Hippocampal formation (tissue), 2 donors: ENCODE data around the gene CPED1.
"Not testable (repeated sequence)": the region's sequence is repeated elsewhere in the genome, so short reads cannot be mapped to it uniquely, and the experiment has no call there.

ENCODE experiments used
- DNase-seq, 2 donors: peaks; one replicate each; lab custom pipeline; 2025; lab: John Stamatoyannopoulos, UW

CPED1 gene

DNA sequence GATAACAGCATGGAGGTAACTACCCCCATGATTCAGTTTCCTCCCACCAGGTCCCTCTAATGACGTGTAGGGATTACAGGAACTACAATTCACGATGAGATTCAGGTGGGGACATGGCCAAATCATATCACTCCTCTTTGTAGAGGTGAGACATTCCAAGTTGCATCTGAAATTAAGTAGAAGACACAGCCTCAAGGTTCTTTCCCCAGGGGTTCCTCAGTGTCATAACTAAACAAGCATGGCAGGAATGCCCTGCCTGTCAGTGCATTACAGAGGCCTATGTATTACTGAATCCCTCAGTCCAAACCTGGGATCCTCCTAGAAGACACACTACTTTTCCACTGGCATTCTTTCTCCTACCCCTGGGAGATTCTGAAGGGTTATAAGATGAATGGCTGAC, 297.7 kb downstream of the CPED1 start:
- DNase-seq = no peak

- no peak for DNase-seq
Observed at GRCh38 chr7:121286742-121287734, 298.5 kb downstream of the CPED1 start.

DNA sequence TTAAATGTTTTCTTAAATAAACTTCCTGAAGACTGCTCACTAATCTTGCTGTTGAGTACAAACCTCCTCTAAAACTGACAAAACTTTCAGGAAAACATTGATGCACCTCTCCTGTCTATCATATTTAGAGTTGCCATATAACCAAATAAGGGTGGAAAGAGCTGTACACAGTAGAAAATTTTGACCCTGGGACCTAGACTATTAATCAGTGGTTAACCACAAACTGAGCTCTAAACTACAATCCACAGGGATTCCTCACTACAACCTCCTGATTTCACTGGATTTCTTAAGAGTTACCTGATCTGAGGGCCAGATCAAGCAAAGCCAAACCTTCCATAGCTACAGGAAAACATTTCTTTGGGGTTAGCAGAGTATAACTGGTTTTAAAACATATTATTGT, 300.4 kb downstream of the CPED1 start:
- no peak for DNase-seq

DNA sequence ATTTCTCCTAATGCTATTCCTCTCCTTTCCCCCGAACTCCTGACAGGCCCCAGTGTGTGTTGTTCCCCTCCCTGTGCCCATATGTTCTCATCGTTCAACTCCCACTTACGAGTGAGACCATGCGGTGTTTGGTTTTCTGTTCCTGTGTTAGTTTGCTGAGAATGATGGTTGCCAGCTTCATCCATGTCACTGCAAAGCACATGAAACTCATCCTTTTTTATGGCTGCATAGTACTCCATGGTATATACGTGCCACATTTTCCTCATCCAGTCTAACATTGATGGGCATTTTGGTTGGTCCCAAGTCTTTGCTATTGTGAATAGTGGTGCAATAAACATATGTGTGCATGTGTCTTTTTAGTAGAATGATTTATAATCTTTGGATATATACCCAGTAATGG, 301.4 kb downstream of the CPED1 start:
- DNase-seq = not testable (repeated sequence)

GRCh38 chr7:121294448-121294992, 306.0 kb downstream of the CPED1 start:
- no peak for DNase-seq

DNA sequence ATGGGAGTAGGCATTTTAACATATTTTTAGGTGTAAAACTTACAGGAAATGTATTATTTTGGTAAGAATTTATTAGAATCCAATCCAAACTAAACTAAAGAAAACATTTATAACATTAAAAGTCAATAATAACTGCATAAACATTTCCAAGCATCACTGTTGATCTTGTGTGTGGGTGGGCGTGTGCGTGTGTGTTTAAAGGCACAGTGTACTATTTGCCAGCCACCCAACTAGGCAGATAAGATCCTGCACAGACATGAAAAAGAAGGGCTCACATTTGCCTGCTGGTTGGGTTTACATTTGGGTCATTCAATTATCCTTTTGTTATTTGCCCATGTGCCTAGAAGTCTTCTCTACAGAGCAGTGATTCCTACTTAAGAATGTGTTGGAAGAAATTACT, 309.3 kb downstream of the CPED1 start:
- DNase-seq = no peak

GRCh38 chr7:121298831-121299239, 310.3 kb downstream of the CPED1 start:
- DNase-seq = no peak

GRCh38 chr7:121300685-121301420, 312.3 kb downstream of the CPED1 start:
- no peak for DNase-seq

DNA sequence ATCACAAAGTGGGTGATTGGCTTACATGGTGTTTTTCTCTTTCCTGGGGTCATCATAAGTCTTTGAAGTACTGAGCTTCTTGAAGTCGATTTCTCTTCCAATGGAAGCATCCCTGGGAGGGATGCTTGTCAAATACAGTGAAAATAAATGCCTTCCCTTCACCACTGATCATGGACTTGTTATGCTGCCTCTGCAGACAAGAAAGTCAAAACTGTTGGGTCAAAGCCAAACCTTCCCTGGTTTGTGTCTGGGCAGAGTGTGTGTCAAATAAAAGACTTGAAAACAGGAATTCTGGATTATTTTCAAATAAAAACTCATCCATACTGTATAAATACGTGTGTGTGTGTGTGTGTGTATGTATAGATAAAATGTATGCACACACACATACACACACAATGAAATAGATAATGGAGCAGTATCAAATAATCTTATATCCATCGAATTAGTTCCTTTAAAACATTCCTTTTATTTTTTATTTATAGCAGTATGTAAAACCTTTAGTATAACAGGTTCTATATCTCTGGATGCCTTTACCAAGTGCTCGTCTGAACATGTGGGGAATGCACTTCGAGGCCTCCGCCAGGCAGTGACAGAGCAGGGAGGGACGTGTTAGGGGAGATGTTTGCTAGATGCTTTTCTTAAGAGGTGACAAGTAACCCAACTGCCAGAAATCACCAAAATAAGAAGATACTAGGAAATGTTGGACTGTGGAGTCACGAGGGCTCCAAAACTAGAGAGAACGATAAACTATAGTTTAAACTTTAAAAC, 313.1 kb downstream of the CPED1 start:
- no peak for DNase-seq

GRCh38 chr7:121302214-121302745, 313.8 kb downstream of the CPED1 start:
- DNase-seq = no peak

GRCh38 chr7:121303422-121304101, 315.1 kb downstream of the CPED1 start:
- no peak for DNase-seq

- no peak for DNase-seq
Observed at GRCh38 chr7:121304102-121304658, 315.7 kb downstream of the CPED1 start.

GRCh38 chr7:121305109-121305508, 316.6 kb downstream of the CPED1 start:
- DNase-seq = no peak

GRCh38 chr7:121306565-121306964, 318.1 kb downstream of the CPED1 start:
- no peak for DNase-seq

- DNase-seq = no peak
Observed at GRCh38 chr7:121307021-121307574, 318.6 kb downstream of the CPED1 start.

- DNase-seq = no peak
Observed at GRCh38 chr7:121313220-121313792, 324.8 kb downstream of the CPED1 start.

DNA sequence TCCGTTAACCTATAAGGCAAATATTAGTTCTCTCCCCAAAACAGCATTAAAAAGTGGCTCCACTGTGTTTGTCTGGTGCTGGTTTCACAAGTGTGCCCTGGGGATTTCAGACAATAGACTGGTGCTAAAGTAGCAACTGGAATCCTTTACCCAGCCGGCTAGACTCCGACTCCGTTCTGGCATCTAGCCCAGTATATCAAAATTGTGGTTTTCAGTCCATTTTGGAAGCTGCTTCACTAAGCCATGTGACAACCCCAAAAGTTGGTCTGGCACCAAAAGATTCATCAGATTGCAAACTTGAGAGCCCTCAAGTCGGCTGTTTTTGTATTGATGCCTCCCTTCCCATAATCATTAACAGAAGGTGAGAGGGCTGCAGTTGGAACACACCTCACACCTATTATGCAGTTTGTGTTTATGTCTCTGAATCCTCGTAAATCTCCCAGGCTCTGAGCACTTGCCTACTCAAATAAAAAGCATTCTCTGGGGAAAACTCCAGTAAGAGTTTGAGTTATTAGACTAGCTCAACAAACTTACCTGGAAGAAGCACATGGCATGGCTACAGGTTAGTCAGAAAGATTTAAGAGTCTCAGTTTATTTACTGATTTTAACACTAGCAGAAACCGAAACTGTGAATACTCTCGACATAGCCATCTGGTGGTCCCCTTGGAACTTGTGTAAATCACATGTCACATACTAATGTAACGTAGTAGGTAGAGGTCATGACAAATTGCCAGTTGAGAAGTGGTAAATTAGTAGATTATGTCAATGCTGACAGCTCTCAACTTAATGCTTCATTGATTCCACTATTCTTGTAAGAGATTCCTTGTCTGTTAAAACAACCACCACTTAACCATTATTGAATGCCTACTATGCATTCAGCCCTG, 325.5 kb downstream of the CPED1 start:
- no peak for DNase-seq

GRCh38 chr7:121315170-121315569, 326.7 kb downstream of the CPED1 start:
- not testable (repeated sequence) for DNase-seq

DNA sequence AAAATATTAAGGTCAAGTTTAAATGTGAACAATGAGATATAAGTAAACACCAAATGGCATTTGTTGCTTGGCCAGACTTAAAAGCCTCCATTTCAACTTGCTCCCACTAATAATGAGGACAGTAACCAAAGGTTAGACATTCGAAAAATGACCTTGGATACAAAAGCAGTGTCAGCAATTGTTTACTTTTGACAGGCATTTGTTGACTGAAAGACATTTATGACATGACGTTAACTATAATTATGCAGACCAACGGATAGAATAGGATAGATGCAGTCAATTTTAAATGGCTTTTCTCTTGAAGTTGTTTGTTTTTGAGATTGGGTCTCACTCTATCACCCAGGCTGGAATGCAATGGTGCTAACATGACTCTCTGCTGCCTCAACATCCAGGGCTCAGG, 333.9 kb downstream of the CPED1 start:
- no peak for DNase-seq
